Activated CD8-positive, alpha-beta memory T cell treated with anti-CD3 and anti-CD28 coated beads, Interleukin-2, amount 50 U/mL, for 1 hour (primary cell): ENCODE data around the gene PDCL2.
"Not testable (repeated sequence)": the region's sequence is repeated elsewhere in the genome, so short reads cannot be mapped to it uniquely, and the experiment has no call there.

Experiments used
- DNase-seq: peaks from one replicate; pipeline ENCODE4 v3.0.0-alpha.2; 2020; ENCODE audit errors: extremely low read depth

The PDCL2 gene

GRCh38 chr4:55588160-55588559 is 3.9 kb downstream of the PDCL2 start:
- no peak for DNase-seq

GRCh38 chr4:55582773-55583172 is 9.3 kb downstream of the PDCL2 start:
- not testable (repeated sequence) for DNase-seq

- DNase-seq = no peak
These were observed 13.6 kb downstream of the PDCL2 start for GRCh38 chr4:55578341-55579010.

GRCh38 chr4:55575513-55575912 is 16.5 kb downstream of the PDCL2 start:
- DNase-seq = no peak

GRCh38 chr4:55574252-55574651 is 17.8 kb downstream of the PDCL2 start:
- no peak for DNase-seq

GRCh38 chr4:55571806-55572205 is 20.2 kb downstream of the PDCL2 start:
- DNase-seq = no peak

GRCh38 chr4:55568905-55569504 is 23.0 kb downstream of the PDCL2 start:
- DNase-seq = no peak

GRCh38 chr4:55561889-55562288 is 30.2 kb downstream of the PDCL2 start:
- no peak for DNase-seq

- DNase-seq = no peak
These were observed 31.9 kb downstream of the PDCL2 start for GRCh38 chr4:55560096-55560495.

- DNase-seq = no peak
These were observed 37.5 kb downstream of the PDCL2 start for GRCh38 chr4:55554453-55555030.

GRCh38 chr4:55553441-55554201 is 38.4 kb downstream of the PDCL2 start:
- no peak for DNase-seq

GRCh38 chr4:55551964-55552363 is 40.1 kb downstream of the PDCL2 start:
- not testable (repeated sequence) for DNase-seq

- DNase-seq = no peak
These were observed 42.2 kb downstream of the PDCL2 start for GRCh38 chr4:55549888-55550287.

GRCh38 chr4:55547918-55548317 is 44.1 kb downstream of the PDCL2 start:
- no peak for DNase-seq

GRCh38 chr4:55547466-55547770 is 44.6 kb downstream of the PDCL2 start:
- no peak for DNase-seq

- peak; percentile 49 for DNase-seq
These were observed 45.1 kb downstream of the PDCL2 start, which contains the start of gene CLOCK for GRCh38 chr4:55546756-55547465. CLOCK (minus strand) TSS chr4:55546909; CDS start chr4:55482785, 64,124 bp downstream.

- no peak for DNase-seq
These were observed 45.6 kb downstream of the PDCL2 start for GRCh38 chr4:55546506-55546755.

- peak; percentile 12 for DNase-seq
These were observed 46.2 kb downstream of the PDCL2 start for GRCh38 chr4:55545641-55546505.

GRCh38 chr4:55545151-55545550 is 46.9 kb downstream of the PDCL2 start:
- DNase-seq = no peak

GRCh38 chr4:55543858-55544257 is 48.2 kb downstream of the PDCL2 start:
- DNase-seq = no peak

- no peak for DNase-seq
These were observed 51.8 kb downstream of the PDCL2 start for GRCh38 chr4:55540271-55540670.
